ENCODE data around the gene EIF4G2.

The EIF4G2 gene

DNA sequence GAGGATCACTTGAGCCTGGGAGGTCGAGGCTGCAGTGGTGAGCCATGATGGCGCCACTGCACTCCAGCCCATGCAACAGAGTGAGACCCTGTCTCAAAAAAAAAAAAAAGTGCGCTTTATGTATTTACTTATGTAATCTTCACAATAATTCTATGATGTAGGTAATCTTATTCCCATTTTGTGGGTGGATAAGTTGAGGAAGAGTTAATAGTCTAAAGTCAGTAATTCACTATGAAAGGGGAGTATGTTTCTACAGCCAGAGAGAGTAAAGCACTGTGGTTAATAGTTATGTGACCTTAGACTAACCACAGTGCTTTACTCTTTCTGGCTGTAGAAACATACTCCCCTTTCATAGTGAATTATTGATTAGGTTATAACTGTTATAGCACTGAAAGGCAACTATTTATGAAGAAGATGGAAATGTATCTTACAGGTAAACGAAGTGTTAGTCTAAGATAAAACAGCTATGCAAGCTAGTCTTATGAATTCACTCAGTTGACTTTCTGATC lies 45.8 kb downstream of the EIF4G2 start:
- Histone ChIP-seq H3K36me3 (ENCODE audit: insufficient read depth) (no peaks in the 10 kb centered on the region), H3K27ac (no peak overlapping the region), H3K4me3 (IDR thresholded peaks at IDR 0.05; ENCODE audit: insufficient read depth, low read depth, low read length) (no peak overlapping the region), H3K4me1 (ENCODE audit: low read depth, poor library complexity, severe bottlenecking) (peaks cover 8% of the 10 kb centered on the region), H2AFZ (ENCODE audit: low read depth) (no peak overlapping the region), H3K9ac (no peak overlapping the region), H3K4me2 (no peak overlapping the region), H4K20me1 (ENCODE audit: insufficient read depth) (no peaks in the 10 kb centered on the region), H3K79me2 (ENCODE audit: insufficient read depth, low read depth) (no peaks in the 10 kb centered on the region), H3K27me3 (ENCODE audit: insufficient read depth, low read depth) (no peaks in the 10 kb centered on the region)
- TF ChIP-seq, protein P1, sequence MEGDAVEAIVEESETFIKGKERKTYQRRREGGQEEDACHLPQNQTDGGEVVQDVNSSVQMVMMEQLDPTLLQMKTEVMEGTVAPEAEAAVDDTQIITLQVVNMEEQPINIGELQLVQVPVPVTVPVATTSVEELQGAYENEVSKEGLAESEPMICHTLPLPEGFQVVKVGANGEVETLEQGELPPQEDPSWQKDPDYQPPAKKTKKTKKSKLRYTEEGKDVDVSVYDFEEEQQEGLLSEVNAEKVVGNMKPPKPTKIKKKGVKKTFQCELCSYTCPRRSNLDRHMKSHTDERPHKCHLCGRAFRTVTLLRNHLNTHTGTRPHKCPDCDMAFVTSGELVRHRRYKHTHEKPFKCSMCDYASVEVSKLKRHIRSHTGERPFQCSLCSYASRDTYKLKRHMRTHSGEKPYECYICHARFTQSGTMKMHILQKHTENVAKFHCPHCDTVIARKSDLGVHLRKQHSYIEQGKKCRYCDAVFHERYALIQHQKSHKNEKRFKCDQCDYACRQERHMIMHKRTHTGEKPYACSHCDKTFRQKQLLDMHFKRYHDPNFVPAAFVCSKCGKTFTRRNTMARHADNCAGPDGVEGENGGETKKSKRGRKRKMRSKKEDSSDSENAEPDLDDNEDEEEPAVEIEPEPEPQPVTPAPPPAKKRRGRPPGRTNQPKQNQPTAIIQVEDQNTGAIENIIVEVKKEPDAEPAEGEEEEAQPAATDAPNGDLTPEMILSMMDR (conservative IDR thresholded peaks at IDR 0.05; ENCODE audit: low read depth, low read length), result no peak

DNA sequence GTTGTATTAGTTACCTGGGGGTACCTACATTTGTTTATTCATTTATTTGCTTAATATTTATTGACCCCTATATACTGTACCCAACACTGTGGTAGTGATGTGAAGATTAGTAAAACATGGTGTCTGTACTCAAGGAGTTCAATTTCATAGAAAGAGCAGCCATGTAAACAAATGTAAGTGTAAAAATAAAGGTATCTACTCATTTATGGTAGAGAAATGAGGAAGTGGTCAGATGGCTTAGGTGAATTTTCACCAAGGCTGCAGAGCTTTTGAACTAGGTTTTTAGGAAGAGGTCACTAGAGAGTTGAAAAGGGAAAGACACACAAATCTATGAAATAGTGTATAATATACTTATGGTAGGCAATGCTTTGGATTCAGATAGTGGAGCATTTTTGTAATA lies 46.5 kb downstream of the EIF4G2 start:
- TF ChIP-seq, protein P1 (conservative IDR thresholded peaks at IDR 0.05; ENCODE audit: low read depth, low read length), result no peak
- Histone ChIP-seq H3K4me3 (IDR thresholded peaks at IDR 0.05; ENCODE audit: insufficient read depth, low read depth, low read length) (no peak overlapping the region), H3K4me1 (ENCODE audit: low read depth, poor library complexity, severe bottlenecking) (peaks cover 8% of the 10 kb centered on the region), H3K27ac (no peak overlapping the region), H3K4me2 (no peak overlapping the region), H3K36me3 (ENCODE audit: insufficient read depth) (no peaks in the 10 kb centered on the region), H2AFZ (ENCODE audit: low read depth) (no peak overlapping the region), H3K79me2 (ENCODE audit: insufficient read depth, low read depth) (no peaks in the 10 kb centered on the region), H3K27me3 (ENCODE audit: insufficient read depth, low read depth) (no peaks in the 10 kb centered on the region), H3K9ac (no peak overlapping the region), H4K20me1 (ENCODE audit: insufficient read depth) (no peaks in the 10 kb centered on the region)

DNA sequence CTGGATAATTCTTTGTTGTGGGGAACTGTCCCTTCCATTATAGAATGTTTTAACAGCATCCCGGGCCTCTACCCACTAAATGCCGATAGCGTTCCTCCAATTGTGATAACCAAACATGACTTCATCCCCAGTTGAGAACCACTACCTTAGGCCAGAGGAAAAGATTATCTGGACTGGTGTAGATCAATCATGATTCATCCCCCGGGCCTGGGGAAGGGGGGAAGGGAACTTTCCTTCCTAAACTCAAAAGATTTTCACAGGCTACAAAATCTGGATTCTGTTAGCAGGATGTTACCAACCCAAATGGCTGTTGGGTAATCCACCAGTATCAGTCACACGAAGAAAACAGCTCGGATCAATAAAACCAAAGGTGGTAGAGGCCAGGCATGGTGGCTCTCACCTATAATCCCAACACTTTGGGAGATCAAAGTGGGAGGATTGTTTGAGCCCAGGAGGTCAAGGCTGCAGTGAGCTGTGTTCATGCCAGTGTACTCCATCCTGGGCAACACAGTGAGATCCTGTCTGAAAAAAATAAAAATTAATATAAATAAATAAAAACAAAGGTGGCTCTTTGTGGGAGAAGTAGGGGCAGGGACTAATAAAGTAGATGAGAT lies 47.5 kb downstream of the EIF4G2 start:
- no peaks in the 10 kb centered on the region for H3K36me3 ChIP-seq (ENCODE audit: insufficient read depth)
- H3K27me3 ChIP-seq (ENCODE audit: insufficient read depth, low read depth), result no peaks in the 10 kb centered on the region
- no peak overlapping the region for H3K4me2 ChIP-seq
- H2AFZ ChIP-seq (ENCODE audit: low read depth), result no peak overlapping the region
- H3K4me3 ChIP-seq (IDR thresholded peaks at IDR 0.05; ENCODE audit: insufficient read depth, low read depth, low read length), result no peak overlapping the region
- no peaks in the 10 kb centered on the region for H3K79me2 ChIP-seq (ENCODE audit: insufficient read depth, low read depth)
- H3K9ac ChIP-seq, result no peak overlapping the region
- H3K27ac ChIP-seq, result no peak overlapping the region
- H4K20me1 ChIP-seq (ENCODE audit: insufficient read depth), result no peaks in the 10 kb centered on the region
- TF ChIP-seq, protein P1 (conservative IDR thresholded peaks at IDR 0.05; ENCODE audit: low read depth, low read length), result no peak
- peaks cover 8% of the 10 kb centered on the region for H3K4me1 ChIP-seq (ENCODE audit: low read depth, poor library complexity, severe bottlenecking)

DNA sequence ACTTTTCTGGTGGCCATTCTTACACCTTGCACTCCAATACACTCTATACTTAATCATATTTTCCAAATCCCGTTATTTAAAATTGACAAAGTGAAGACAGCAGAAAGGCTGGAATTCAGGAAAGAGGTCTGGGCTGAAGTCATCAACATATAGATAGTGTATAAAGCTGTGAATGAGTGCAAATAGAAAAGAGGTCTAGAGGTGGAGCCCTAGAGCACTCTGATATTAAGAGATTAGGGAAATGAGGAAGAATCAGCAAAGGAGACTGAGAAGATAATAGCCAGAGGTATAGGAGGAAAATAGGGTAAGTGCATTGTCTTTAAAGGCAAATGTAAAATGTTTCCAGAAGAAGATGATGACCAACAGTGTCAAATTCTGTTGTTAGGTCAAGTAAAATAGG lies 49.8 kb downstream of the EIF4G2 start:
- Histone ChIP-seq H3K4me3 (IDR thresholded peaks at IDR 0.05; ENCODE audit: insufficient read depth, low read depth, low read length) (no peak overlapping the region), H3K79me2 (ENCODE audit: insufficient read depth, low read depth) (no peaks in the 10 kb centered on the region), H3K9ac (no peak overlapping the region), H4K20me1 (ENCODE audit: insufficient read depth) (no peaks in the 10 kb centered on the region), H3K4me2 (no peak overlapping the region), H3K27me3 (ENCODE audit: insufficient read depth, low read depth) (no peaks in the 10 kb centered on the region), H3K27ac (no peak overlapping the region), H2AFZ (ENCODE audit: low read depth) (no peak overlapping the region), H3K4me1 (ENCODE audit: low read depth, poor library complexity, severe bottlenecking) (peaks cover 8% of the 10 kb centered on the region), H3K36me3 (ENCODE audit: insufficient read depth) (no peaks in the 10 kb centered on the region; the same call in 1 of the 2 replicates)
- TF ChIP-seq, protein P1 (conservative IDR thresholded peaks at IDR 0.05; ENCODE audit: low read depth, low read length), result peak; percentile 43; the same call in 1 of the 2 replicates
